ENCODE data around the gene GCK. TPM values are rescaled to one million over a fixed set of nuclear protein-coding genes. Genes with fewer than 3 reads are reported as not detected.

The GCK gene
- total RNA-seq, 1 experiment from 2014 or later, result not detected

- DNase-seq (no peak), ATAC-seq (no peak)
- BruUV-seq (replicated peaks), result no TSS peak
- Histone ChIP-seq H4K20me1 (ENCODE audit: low read length) (no peaks in the 10 kb centered on the region), H3K27me3 (ENCODE audit: low read length) (no peaks in the 10 kb centered on the region), H3K36me3 (ENCODE audit: low read depth, low read length) (no peaks in the 10 kb centered on the region), H2AFZ (ENCODE audit: low read length) (no peak overlapping the region), H3K27ac (ENCODE audit: low read length) (no peak overlapping the region), H3K9me3 (ENCODE audit: low read length) (no peaks in the 10 kb centered on the region), H3K79me2 (ENCODE audit: low read length) (no peaks in the 10 kb centered on the region), H3K9me2 (replicated peaks; ENCODE audit: low read length) (no peaks in the 10 kb centered on the region), H3F3A (ENCODE audit: low read length, unreplicated experiment) (no peaks in the 10 kb centered on the region), H3K4me2 (ENCODE audit: low read length) (no peak overlapping the region), H3K4me1 (ENCODE audit: insufficient read depth, low read length) (no peaks in the 10 kb centered on the region), H3K4me3 (ENCODE audit: low read length) (no peak overlapping the region), H3K9ac (ENCODE audit: low read length) (no peak overlapping the region)
- POLR2A ChIA-PET (ENCODE audit: unreplicated experiment), result no interaction called here
- TF ChIP-seq CTCF (conservative IDR thresholded peaks at IDR 0.05; ENCODE audit: low read depth, low read length), result no peak
- TF ChIP-seq EZH2 (IDR thresholded peaks at IDR 0.05; ENCODE audit: low read length, unreplicated experiment), result no peak
- no peak for TF ChIP-seq EZH2phosphoT487 (IDR thresholded peaks at IDR 0.05; ENCODE audit: borderline replicate concordance, low read length)
- intact Hi-C loops (cut with micrococcal nuclease), result no loop called here
- CTCF ChIA-PET, result no interaction called here
These were observed 31.3 kb upstream of the GCK start for GRCh38 chr7:44220358-44221112.

GRCh38 chr7:44220046-44220357, 30.8 kb upstream of the GCK start:
- H3K9ac ChIP-seq (ENCODE audit: low read length), result no peak overlapping the region
- H3K9me2 ChIP-seq (replicated peaks; ENCODE audit: low read length), result no peaks in the 10 kb centered on the region
- no peaks in the 10 kb centered on the region for H3K9me3 ChIP-seq (ENCODE audit: low read length)
- H3K79me2 ChIP-seq (ENCODE audit: low read length), result no peaks in the 10 kb centered on the region
- H3F3A ChIP-seq (ENCODE audit: low read length, unreplicated experiment), result no peaks in the 10 kb centered on the region
- no peak overlapping the region for H2AFZ ChIP-seq (ENCODE audit: low read length)
- H3K4me2 ChIP-seq (ENCODE audit: low read length), result no peak overlapping the region
- ChIA-PET CTCF (no interaction called here), POLR2A (ENCODE audit: unreplicated experiment) (no interaction called here)
- intact Hi-C loops (cut with micrococcal nuclease), result no loop called here
- H3K27me3 ChIP-seq (ENCODE audit: low read length), result no peaks in the 10 kb centered on the region
- DNase-seq, result no peak
- no peak for ATAC-seq
- H3K4me1 ChIP-seq (ENCODE audit: insufficient read depth, low read length), result no peaks in the 10 kb centered on the region
- no peaks in the 10 kb centered on the region for H4K20me1 ChIP-seq (ENCODE audit: low read length)
- H3K27ac ChIP-seq (ENCODE audit: low read length), result no peak overlapping the region
- no TSS peak for BruUV-seq (replicated peaks)
- H3K36me3 ChIP-seq (ENCODE audit: low read depth, low read length), result no peaks in the 10 kb centered on the region
- TF ChIP-seq EZH2 (IDR thresholded peaks at IDR 0.05; ENCODE audit: low read length, unreplicated experiment) (no peak), EZH2phosphoT487 (IDR thresholded peaks at IDR 0.05; ENCODE audit: borderline replicate concordance, low read length) (no peak), CTCF (conservative IDR thresholded peaks at IDR 0.05; ENCODE audit: low read depth, low read length) (no peak)
- no peak overlapping the region for H3K4me3 ChIP-seq (ENCODE audit: low read length)

- POLR2A ChIA-PET (ENCODE audit: unreplicated experiment), result no interaction called here
- no TSS peak for BruUV-seq (replicated peaks)
- no peak overlapping the region for H3K4me3 ChIP-seq (ENCODE audit: low read length)
These were observed 30.3 kb upstream of the GCK start for GRCh38 chr7:44219371-44220045.

More at GRCh38 chr7:44219371-44220045, 30.3 kb upstream of the GCK start:
- Histone ChIP-seq H3K27me3 (ENCODE audit: low read length) (no peaks in the 10 kb centered on the region), H2AFZ (ENCODE audit: low read length) (no peak overlapping the region), H4K20me1 (ENCODE audit: low read length) (no peaks in the 10 kb centered on the region), H3K79me2 (ENCODE audit: low read length) (no peaks in the 10 kb centered on the region), H3K4me2 (ENCODE audit: low read length) (no peak overlapping the region), H3K36me3 (ENCODE audit: low read depth, low read length) (no peaks in the 10 kb centered on the region), H3K9me2 (replicated peaks; ENCODE audit: low read length) (no peaks in the 10 kb centered on the region), H3K9ac (ENCODE audit: low read length) (no peak overlapping the region), H3K4me1 (ENCODE audit: insufficient read depth, low read length) (no peaks in the 10 kb centered on the region), H3F3A (ENCODE audit: low read length, unreplicated experiment) (no peaks in the 10 kb centered on the region), H3K9me3 (ENCODE audit: low read length) (no peaks in the 10 kb centered on the region), H3K27ac (ENCODE audit: low read length) (no peak overlapping the region)
- TF ChIP-seq EZH2 (IDR thresholded peaks at IDR 0.05; ENCODE audit: low read length, unreplicated experiment) (no peak), CTCF (conservative IDR thresholded peaks at IDR 0.05; ENCODE audit: low read depth, low read length) (no peak), EZH2phosphoT487 (IDR thresholded peaks at IDR 0.05; ENCODE audit: borderline replicate concordance, low read length) (no peak)
- DNase-seq (no peak), ATAC-seq (no peak)
- CTCF ChIA-PET, result no interaction called here
- intact Hi-C loops (cut with micrococcal nuclease), result no loop called here
